HG03521 (cell line): Measurements from ENCODE around the gene PPME1.

ENCODE experiments used
- ATAC-seq: cut with Tn5 transposase; IDR thresholded peaks from one replicate; pipeline ENCODE4 v1.9.1; 2021; ENCODE audit warnings: mild to moderate bottlenecking, moderate library complexity; ENCODE audit not compliant: unreplicated experiment

The PPME1 gene

GRCh38 chr11:74157169-74157568 lies 13.9 kb upstream of the PPME1 start:
- no peak for ATAC-seq

- ATAC-seq: no peak
Measured at GRCh38 chr11:74159642-74160041, 11.4 kb upstream of the PPME1 start.

GRCh38 chr11:74162681-74163467 lies 8.2 kb upstream of the PPME1 start:
- no peak for ATAC-seq

GRCh38 chr11:74168838-74169237 lies 2.3 kb upstream of the PPME1 start:
- no peak for ATAC-seq

GRCh38 chr11:74169738-74170458 lies 1.2 kb upstream of the PPME1 start:
- no peak for ATAC-seq

GRCh38 chr11:74171630-74171968 lies 510 bp downstream of the PPME1 start:
- ATAC-seq: no peak

GRCh38 chr11:74171997-74172396 lies 908 bp downstream of the PPME1 start:
- ATAC-seq: no peak

- ATAC-seq: no peak
Measured at GRCh38 chr11:74175920-74176319, 4.8 kb downstream of the PPME1 start.

- ATAC-seq: no peak
Measured at GRCh38 chr11:74179234-74180052, 8.4 kb downstream of the PPME1 start.

- ATAC-seq: no peak
Measured at GRCh38 chr11:74182635-74183034, 11.5 kb downstream of the PPME1 start.

- no peak for ATAC-seq
Measured at GRCh38 chr11:74185285-74185684, 14.2 kb downstream of the PPME1 start.

GRCh38 chr11:74185695-74186094 lies 14.6 kb downstream of the PPME1 start:
- no peak for ATAC-seq

- no peak for ATAC-seq
Measured at GRCh38 chr11:74195828-74196227, 24.7 kb downstream of the PPME1 start.

- no peak for ATAC-seq
Measured at GRCh38 chr11:74196781-74197486, 25.8 kb downstream of the PPME1 start.

- no peak for ATAC-seq
Measured at GRCh38 chr11:74203966-74204365, 32.9 kb downstream of the PPME1 start.

- ATAC-seq: no peak
Measured at GRCh38 chr11:74204701-74205100, 33.6 kb downstream of the PPME1 start.

GRCh38 chr11:74205181-74205580 lies 34.1 kb downstream of the PPME1 start:
- ATAC-seq: no peak

GRCh38 chr11:74206746-74207145 lies 35.7 kb downstream of the PPME1 start:
- no peak for ATAC-seq

- no peak for ATAC-seq
Measured at GRCh38 chr11:74208507-74208906, 37.4 kb downstream of the PPME1 start.

GRCh38 chr11:74212533-74212932 lies 41.4 kb downstream of the PPME1 start:
- ATAC-seq: no peak

- ATAC-seq: no peak
Measured at GRCh38 chr11:74220376-74220775, 49.3 kb downstream of the PPME1 start.
